Measurements from ENCODE around the gene MYO5C.

DNA sequence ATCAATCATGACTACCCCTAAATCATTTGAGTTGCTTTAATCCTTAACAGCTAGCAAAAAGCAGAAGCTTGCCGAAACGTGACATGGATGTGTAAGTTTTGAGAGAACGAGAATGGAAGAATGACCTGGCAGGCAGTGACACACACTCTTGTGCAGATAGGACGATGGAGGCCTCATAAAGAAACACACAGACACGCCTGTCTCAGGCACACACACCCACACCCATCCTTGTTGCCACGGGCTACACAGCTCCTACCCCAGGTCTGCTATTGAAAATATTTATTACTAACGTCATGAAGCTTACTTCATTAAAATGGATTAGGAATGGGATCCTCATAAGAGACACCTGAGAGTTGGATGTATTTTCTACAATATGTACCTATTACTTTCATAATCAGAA lies 8.5 kb downstream of the MYO5C start:
- TF ChIP-seq, protein P1, sequence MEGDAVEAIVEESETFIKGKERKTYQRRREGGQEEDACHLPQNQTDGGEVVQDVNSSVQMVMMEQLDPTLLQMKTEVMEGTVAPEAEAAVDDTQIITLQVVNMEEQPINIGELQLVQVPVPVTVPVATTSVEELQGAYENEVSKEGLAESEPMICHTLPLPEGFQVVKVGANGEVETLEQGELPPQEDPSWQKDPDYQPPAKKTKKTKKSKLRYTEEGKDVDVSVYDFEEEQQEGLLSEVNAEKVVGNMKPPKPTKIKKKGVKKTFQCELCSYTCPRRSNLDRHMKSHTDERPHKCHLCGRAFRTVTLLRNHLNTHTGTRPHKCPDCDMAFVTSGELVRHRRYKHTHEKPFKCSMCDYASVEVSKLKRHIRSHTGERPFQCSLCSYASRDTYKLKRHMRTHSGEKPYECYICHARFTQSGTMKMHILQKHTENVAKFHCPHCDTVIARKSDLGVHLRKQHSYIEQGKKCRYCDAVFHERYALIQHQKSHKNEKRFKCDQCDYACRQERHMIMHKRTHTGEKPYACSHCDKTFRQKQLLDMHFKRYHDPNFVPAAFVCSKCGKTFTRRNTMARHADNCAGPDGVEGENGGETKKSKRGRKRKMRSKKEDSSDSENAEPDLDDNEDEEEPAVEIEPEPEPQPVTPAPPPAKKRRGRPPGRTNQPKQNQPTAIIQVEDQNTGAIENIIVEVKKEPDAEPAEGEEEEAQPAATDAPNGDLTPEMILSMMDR (conservative IDR thresholded peaks at IDR 0.05; ENCODE audit: low read length), result no peak
- TF ChIP-seq EZH2phosphoT487 (IDR thresholded peaks at IDR 0.05; ENCODE audit: borderline replicate concordance, low read depth, low read length), result no peak

Data from OCI-LY7 (cell line).